Amniotic epithelial cell (primary cell): ENCODE data around the gene NUCB2.
A peak's percentile ranks its signal among the peaks of the same experiment; 100 is the strongest.

Experiments
- DNase-seq: peaks from one replicate; pipeline ENCODE4 v3.0.0-alpha.2; 2010; ENCODE audit warnings: low read depth

NUCB2 gene

DNA sequence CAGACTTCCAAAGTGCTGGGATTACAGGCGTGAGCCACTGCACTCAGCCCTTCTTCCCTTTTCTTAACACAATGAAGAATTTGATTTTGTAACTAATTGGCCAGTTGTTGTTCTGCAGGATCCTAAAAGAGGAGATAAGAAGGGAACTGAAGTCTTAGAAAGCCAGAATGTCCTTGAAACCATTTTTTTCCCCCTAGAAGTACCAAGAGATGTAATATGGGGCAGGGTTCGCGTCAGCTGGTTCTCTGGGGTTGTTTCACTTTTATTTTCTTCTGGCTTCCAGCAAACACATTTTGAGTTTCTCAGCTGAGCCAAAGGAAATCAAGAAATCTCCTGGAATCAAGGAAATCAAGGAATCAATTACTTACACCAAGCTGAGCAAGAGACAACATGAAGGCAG lies 7.6 kb upstream of the NUCB2 start:
- DNase-seq = peak; percentile 26

DNA sequence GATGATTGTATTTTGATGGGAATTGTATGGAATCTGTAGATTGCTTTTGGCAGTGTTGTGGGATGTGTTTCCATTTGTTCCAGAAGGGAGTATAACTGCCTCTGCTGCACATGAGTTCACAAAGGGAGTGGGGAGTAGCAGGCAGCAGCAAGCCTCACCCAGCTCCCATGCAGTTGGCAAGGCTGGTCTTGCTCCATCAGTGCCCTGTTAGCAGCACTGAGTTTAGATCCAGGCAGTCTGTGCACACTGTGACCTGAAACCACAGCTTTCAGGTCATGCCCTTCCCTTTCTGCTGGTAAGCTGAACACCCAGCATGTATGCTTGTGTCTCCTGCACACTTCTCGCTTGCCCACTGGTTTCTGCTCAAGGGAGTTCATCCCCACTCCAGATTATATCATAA lies 3.7 kb upstream of the NUCB2 start:
- no peak for DNase-seq

GRCh38 chr11:17273211-17273610 lies 3.3 kb upstream of the NUCB2 start:
- DNase-seq = no peak

- no peak for DNase-seq
Observed at GRCh38 chr11:17273668-17274282, 2.8 kb upstream of the NUCB2 start.

- DNase-seq = peak; percentile 23
Observed at GRCh38 chr11:17275400-17276235, 921 bp upstream of the NUCB2 start.

GRCh38 chr11:17277024-17277584 lies 565 bp downstream of the NUCB2 start:
- DNase-seq = peak; percentile 55

DNA sequence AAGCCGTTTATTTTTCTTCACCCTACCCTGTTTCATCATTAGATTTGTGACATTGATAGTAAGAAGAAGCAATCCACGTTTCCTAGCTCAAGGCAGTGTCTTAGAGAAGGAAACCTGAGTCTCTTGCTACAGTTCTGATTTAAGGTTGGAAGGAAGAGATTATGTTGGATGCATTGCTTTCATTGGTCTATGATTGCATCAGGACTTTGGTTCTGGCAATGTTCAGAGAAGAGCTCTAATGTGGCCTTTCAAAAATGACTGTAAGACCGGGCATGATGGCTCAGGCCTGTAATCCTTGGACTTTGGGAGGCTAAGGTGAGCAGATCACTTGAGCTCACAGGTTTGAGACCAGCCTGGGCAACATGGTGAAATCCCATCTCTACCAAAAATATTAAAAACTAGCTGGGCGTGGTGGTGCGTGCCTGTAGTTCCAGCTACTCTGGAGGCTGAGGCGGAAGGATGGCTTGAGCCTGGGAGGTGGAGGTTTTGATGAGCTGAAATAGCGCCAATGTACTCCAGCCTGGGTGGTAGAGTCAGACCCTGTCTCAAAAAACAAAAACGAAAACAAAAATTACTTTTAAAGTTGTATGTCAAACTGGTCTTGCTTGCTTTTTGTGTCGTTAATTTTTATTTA lies 4.1 kb downstream of the NUCB2 start:
- DNase-seq = no peak

DNA sequence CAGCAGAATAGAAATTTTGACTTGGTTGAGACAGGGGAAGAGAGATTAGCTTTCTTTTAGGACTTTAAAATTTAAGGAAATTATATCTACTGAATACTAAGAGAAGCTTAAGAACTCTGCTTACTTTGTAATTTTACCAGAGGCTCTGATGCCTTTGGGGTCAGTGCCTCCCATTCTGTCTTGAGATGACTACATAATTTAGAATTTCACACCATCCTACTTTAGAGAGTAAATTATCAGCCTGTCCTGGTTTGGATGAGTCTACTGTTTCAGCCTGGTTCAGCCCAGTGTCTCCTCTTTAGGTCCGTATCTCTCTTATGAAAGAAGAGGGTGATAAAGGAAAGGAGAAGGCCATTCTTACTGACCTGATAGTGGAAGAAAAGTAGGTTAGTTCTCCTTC lies 9.8 kb downstream of the NUCB2 start:
- no peak for DNase-seq

DNA sequence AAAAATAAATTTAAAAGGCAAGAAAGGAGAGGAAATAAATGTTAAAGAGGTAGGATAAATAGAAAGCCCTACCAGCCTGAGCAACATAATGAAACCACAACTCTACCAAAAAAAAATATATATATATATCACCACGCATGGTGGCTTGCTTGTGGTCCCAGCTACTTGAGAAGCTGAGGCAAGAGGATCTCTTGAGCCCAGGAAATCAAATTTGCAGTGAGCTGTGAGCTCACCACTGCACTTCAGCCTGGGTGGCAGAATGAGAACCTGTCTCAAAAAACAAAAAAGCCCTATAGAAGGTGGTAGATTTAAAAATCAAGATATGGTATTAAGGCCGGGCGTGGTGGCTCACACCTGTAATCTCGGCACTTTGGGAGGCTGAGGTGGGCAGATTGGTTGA lies 10.5 kb downstream of the NUCB2 start:
- DNase-seq = no peak

- no peak for DNase-seq
Observed at GRCh38 chr11:17291710-17292109, 15.2 kb downstream of the NUCB2 start.

DNA sequence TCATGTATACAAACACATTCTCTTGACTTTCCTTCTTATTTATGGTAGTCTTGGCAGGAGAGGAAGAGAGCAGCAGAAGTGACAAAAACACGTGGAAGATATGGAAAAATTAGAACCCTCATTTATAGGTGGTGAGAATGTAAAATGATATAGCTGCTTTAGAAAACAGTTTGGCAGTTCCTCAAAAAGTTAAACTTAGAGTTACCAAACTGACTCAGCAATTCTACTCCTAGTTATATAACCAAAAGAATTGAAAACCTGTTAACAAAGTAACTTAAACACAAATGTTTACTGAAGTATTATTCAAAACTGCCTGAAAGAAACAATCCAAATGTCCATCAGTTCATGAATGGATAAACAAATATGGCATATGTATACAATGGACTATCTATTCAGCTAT lies 16.8 kb downstream of the NUCB2 start:
- DNase-seq = no peak

GRCh38 chr11:17294033-17294432 lies 17.5 kb downstream of the NUCB2 start:
- DNase-seq = no peak

GRCh38 chr11:17296852-17297559 lies 20.5 kb downstream of the NUCB2 start:
- no peak for DNase-seq

DNA sequence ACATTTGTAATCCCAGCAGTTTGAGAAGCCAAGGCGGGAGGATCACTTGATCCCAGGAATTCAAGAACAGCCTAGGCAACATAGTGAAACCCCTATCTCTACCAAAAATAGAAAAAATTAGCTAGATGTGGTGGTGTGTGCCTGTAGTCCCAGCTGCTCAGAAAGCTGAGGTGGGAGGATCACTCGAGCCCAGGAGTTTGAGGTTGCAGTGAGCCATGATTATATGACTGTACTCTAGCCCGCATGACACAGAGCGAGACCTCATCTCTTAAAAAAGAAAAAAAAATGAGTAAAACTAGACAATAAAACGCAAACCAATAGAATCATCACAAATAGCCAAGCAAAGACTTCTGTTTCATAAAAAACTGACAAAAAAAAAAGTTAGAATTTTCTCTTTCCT lies 21.8 kb downstream of the NUCB2 start:
- no peak for DNase-seq

- DNase-seq = no peak
Observed at GRCh38 chr11:17300372-17300771, 23.8 kb downstream of the NUCB2 start.

GRCh38 chr11:17313349-17314231 lies 37.1 kb downstream of the NUCB2 start:
- no peak for DNase-seq

GRCh38 chr11:17314232-17314547 lies 37.7 kb downstream of the NUCB2 start:
- DNase-seq = peak; percentile 91

DNA sequence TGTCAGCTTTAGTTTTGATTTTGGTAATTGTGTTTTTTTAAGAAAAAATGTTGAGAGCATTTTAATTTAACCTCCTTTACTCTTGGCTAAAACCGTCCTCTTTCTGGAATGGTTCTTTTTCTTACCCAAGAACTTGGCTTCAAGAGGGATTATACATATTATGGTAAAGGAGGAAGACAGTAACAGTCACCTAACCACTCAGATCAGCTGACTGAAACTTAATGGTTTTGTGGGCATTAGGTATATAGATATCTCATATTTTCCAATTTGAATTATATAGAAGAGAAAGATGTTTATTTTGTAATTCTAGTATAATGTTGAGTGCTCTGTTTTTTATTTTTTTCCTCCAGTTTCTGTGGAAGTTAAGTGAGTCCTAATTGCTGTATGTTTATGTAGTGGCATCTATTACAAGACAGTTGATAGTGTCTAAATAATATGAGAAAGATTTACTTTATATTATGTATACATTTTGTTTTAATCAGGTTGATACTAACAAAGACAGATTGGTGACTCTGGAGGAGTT lies 38.4 kb downstream of the NUCB2 start:
- no peak for DNase-seq

DNA sequence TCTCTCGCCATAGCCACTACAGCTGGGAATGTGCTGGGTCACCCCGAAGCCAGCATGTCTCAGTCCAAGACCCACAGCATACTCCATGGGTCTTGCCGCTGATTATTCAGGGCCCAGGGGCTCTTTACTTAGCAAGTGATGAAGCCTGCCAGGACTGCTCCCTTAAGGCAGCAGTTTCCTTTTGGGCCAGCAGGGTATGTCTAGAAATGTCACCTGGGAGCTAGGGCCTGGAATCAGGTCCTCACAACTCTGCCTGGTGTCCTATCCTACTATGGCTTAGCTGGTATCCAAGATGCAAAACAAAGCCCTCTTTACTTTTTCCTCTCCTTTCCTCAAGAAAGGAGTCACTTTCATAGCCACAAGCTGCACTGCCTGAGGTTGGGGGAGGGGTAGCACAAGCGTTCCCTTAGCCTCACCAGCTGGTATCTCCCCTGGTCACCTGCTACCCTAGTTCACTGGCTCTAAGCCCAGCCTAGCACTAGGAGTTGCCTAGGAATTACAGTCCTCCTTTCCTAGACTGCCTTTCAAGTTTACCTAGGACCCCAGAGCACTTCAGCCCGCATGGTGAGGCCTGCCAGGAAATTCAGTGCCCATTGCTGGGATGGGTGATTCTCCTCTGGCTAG lies 52.4 kb downstream of the NUCB2 start:
- DNase-seq = no peak

DNA sequence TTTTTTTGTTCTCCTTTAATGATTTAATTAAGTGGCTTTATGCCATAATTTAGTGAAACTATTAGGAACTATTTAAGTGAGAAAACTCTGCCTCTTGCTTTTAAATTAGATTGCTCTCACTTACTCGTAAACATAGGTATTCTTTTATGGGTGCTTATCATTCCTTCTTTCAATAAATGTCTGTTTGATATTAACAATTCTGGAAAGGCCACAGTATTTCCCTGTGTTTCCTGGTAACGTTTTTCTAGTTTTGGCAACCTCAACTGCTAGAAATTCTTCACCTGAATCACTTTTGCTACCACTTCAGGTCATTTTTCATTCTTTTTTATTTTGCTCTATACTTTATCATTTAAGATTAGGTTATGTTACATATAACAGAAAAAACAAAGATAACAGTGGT lies 55.1 kb downstream of the NUCB2 start:
- DNase-seq = no peak
